ENCODE results near the gene GABRG3. TPM values are rescaled to one million over a fixed set of nuclear protein-coding genes. Genes with fewer than 3 reads are reported as not detected.

GABRG3 gene
- total and polyA plus RNA-seq, 9 of the 15 experiments (the other 6 are each of a cell fraction or from before 2014, with no cell fraction given), result 4.0 to 15.1 (median 11.2) TPM

DNA sequence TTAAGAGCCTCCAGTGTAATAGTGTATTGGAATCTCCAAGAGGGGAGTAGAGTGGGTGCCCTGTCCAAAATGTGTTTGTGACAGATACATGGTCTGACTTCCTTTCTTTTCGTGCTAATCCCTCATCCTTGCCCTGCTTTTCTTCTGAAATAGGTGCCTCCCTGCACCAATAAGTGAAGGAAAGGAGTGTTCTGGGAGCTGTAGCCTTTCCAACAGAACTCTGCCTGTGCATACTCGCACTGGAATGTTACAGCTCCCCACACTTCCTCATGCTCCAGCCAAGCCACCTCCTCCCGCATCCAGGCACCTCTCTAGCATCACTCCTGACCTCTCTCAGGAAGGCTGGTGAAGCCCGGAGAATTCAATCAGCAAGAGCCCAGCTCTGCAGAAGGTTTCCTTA, 478.0 kb downstream of the GABRG3 start:
- no peak for FAIRE-seq

More for the DNA sequence above, 478.0 kb downstream of the GABRG3 start:
- peaks cover 0 to 5% of the 10 kb centered on the region in 2 experiments; a peak in 2 of 5 replicates for H3K4me1 ChIP-seq (replicated peaks in 1 of 2; ENCODE audit: control insufficient read depth in 2 of 2, insufficient read depth in 2 of 2, low read length in 2 of 2)
- H3K4me3 ChIP-seq, result no peak overlapping the region
- no peaks in the 10 kb centered on the region for H3K36me3 ChIP-seq (ENCODE audit: control insufficient read depth, insufficient read depth, low read length)
- ChIA-PET CTCF (ENCODE audit: low intra/inter-chr PET ratio) (no interaction called here), POLR2A (no interaction called here)
- DNase-seq (ENCODE audit: extremely low read depth in 1 of 4, low spot score in 3 of 4) (no peak), ATAC-seq (no peak)
- intact Hi-C loops (cut with micrococcal nuclease) (no loop called here), in situ Hi-C loops (cut with MboI) (no loop called here)
- no TSS peak for BruUV-seq (replicated peaks)
- H3K9me1 ChIP-seq (ENCODE audit: control insufficient read depth, insufficient read depth, low read length), result no peaks in the 10 kb centered on the region
- H3K4me2 ChIP-seq (ENCODE audit: insufficient read depth, low read length), result no peak overlapping the region
- no peak overlapping the region; the same call in 2 of the 3 replicates for H3K27ac ChIP-seq (ENCODE audit: extremely low read depth, low read depth, low read length)
- H3K27me3 ChIP-seq (ENCODE audit: control insufficient read depth in 2 of 2, insufficient read depth in 2 of 2, low read length in 2 of 2), result no peaks in the 10 kb centered on the region
- H3K79me2 ChIP-seq (ENCODE audit: control insufficient read depth, insufficient read depth, low read length), result no peaks in the 10 kb centered on the region
- H2AFZ ChIP-seq (ENCODE audit: low read depth, low read length), result no peak overlapping the region
- 58% methylated on average over 4 of the region's 4 CpGs for WGBS (ENCODE audit: insufficient coverage, low coverage, missing lambda C conversion rate)
- H3K9ac ChIP-seq (ENCODE audit: insufficient read depth in 1 of 2, low read depth in 2 of 2, low read length in 2 of 2), result no peak overlapping the region
- no peaks in the 10 kb centered on the region for H4K20me1 ChIP-seq (replicated peaks; ENCODE audit: control insufficient read depth, insufficient read depth, low read length)
- TF ChIP-seq CBFA2T3 (IDR thresholded peaks at IDR 0.05), result no peak
- no peak for TF ChIP-seq ZNF253 (CRISPR knock-in tag; conservative IDR thresholded peaks at IDR 0.05)
- no peak for TF ChIP-seq MEIS2 (IDR thresholded peaks at IDR 0.05; ENCODE audit: partially characterized antibody)
- TF ChIP-seq DNMT1 (IDR thresholded peaks at IDR 0.05), result no peak
- no peak for TF ChIP-seq RREB1 (CRISPR knock-in tag; IDR thresholded peaks at IDR 0.05)
- no peak for TF ChIP-seq SRSF1 (IDR thresholded peaks at IDR 0.05; ENCODE audit: low read depth, low read length)
- TF ChIP-seq KLF10 (CRISPR knock-in tag; IDR thresholded peaks at IDR 0.05), result no peak
- H3K9me3 ChIP-seq (replicated peaks; ENCODE audit: control insufficient read depth, insufficient read depth, low read depth, low read length), result no peaks in the 10 kb centered on the region

Measured in K562 (cell line).